K562 (cell line): Measurements from ENCODE around the gene TMEM63C. TPM values are rescaled to one million over a fixed set of nuclear protein-coding genes. Genes with fewer than 3 reads are reported as not detected.
A peak's percentile ranks its signal among the peaks of the same experiment; 100 is the strongest.

Experiments used
- ATAC-seq: fragments of 200-7000 bp; cut with Tn5 transposase; 3 replicates; pipeline ENCODE4 v1.9.1; 2020; ENCODE audit warnings: moderate library complexity
- BruUV-seq: library from RNA; stranded (reverse); fragments of 400-500 nt; replicated peaks from 2 replicates; lab custom pipeline; 2021; lab: Mats Ljungman, UMichigan
- CTCF ChIA-PET: fragments of 300-600 bp; formaldehyde crosslinking; extraction: SDS; loops from one replicate; lab custom pipeline; 2021; ENCODE audit warnings: low intra/inter-chr PET ratio; lab: Yijun Ruan, JAX
- POLR2A ChIA-PET: fragments of 300-600, 350-650 bp; sonication (Branson Sonifier 250); formaldehyde crosslinking; extraction: SDS; loops from one replicate; lab custom pipeline; 2021; ENCODE audit warnings: antibody characterized with exemption, inconsistent platforms; lab: Yijun Ruan, JAX
- DNase-seq, 4 experiments: peaks; one replicate each; pipeline versions ENCODE4 v3.0.0 to v3.0.0-alpha.2; 2011 to 2018; ENCODE audit warnings: low spot score in 3 of 4, mixed read lengths in 3 of 4; ENCODE audit errors: extremely low read depth in 1 of 4
- FAIRE-seq: peaks from 2 replicates; lab custom pipeline; 2011; peaks lifted over from hg19 to GRCh38; lab: Jason Lieb, UNC
- H2AFZ ChIP-seq: 2 replicates; pipeline ENCODE4 v1.6.0; 2011; ENCODE audit warnings: low read depth, low read length, control low read depth, inconsistent platforms
- H3K27ac ChIP-seq: fragments of 200-600 bp; 3 replicates; pipeline ENCODE4 v1.8.0; 2011; ENCODE audit warnings: low read depth, mild to moderate bottlenecking, control low read depth, inconsistent platforms, low read length, moderate library complexity, mixed read lengths; ENCODE audit errors: extremely low read depth
- H3K27me3 ChIP-seq, 2 experiments: fragments of 300-600 bp in 1 of 2; 2 replicates in 1 of 2; 3 replicates in 1 of 2; pipeline versions ENCODE4 v1.6.0 to v1.8.0; 2011; ENCODE audit warnings: inconsistent platforms in 2 of 2, low read length in 2 of 2, mild to moderate bottlenecking in 1 of 2, mixed read lengths in 1 of 2, moderate library complexity in 1 of 2; ENCODE audit not compliant: control insufficient read depth in 2 of 2, insufficient read depth in 2 of 2
- H3K36me3 ChIP-seq: fragments of 300-600 bp; 3 replicates; pipeline ENCODE4 v1.8.0; 2011; ENCODE audit warnings: mild to moderate bottlenecking, low read length, inconsistent platforms; ENCODE audit not compliant: control insufficient read depth, insufficient read depth
- H3K4me1 ChIP-seq, 2 experiments: fragments of 200-600 bp in 1 of 2; replicated peaks in 1 of 2; 2 replicates in 1 of 2; 3 replicates in 1 of 2; pipeline versions ENCODE4 v1.5.1 to v1.8.0; 2011; ENCODE audit warnings: inconsistent platforms in 2 of 2, low read length in 2 of 2, mild to moderate bottlenecking in 1 of 2, mixed read lengths in 1 of 2, moderate library complexity in 1 of 2; ENCODE audit not compliant: control insufficient read depth in 2 of 2, insufficient read depth in 2 of 2
- H3K4me2 ChIP-seq: 2 replicates; pipeline ENCODE4 v1.6.1; 2011; ENCODE audit warnings: low read length, control low read depth, inconsistent platforms, mixed read lengths; ENCODE audit not compliant: insufficient read depth
- H3K4me3 ChIP-seq: fragments of 200-600 bp; sonication (generic), shearing (Covaris generic); 2 replicates; pipeline ENCODE4 v1.5.1; 2016; ENCODE audit warnings: control low read depth, inconsistent platforms
- H3K79me2 ChIP-seq: fragments of 200-600 bp; 3 replicates; pipeline ENCODE4 v1.8.0; 2011; ENCODE audit warnings: low read length, inconsistent platforms; ENCODE audit not compliant: control insufficient read depth, insufficient read depth
- H3K9ac ChIP-seq, 2 experiments: 2 replicates each; pipeline versions ENCODE4 v1.6.0 to v1.6.1; 2011; ENCODE audit warnings: low read depth in 2 of 2, low read length in 2 of 2, control low read depth in 1 of 2, inconsistent platforms in 1 of 2, mild to moderate bottlenecking in 1 of 2, mixed read lengths in 1 of 2; ENCODE audit not compliant: insufficient read depth in 1 of 2
- H3K9me1 ChIP-seq: one replicate; pipeline ENCODE4 v1.6.0; 2011; ENCODE audit warnings: inconsistent platforms, mild to moderate bottlenecking, low read length, moderate library complexity; ENCODE audit not compliant: control insufficient read depth, insufficient read depth
- H3K9me3 ChIP-seq: replicated peaks from 2 replicates; pipeline ENCODE4 v1.5.1; 2011; ENCODE audit warnings: low read depth, low read length, inconsistent platforms; ENCODE audit not compliant: control insufficient read depth, insufficient read depth
- H4K20me1 ChIP-seq: replicated peaks from 2 replicates; pipeline ENCODE4 v1.6.1; 2011; ENCODE audit warnings: low read length, inconsistent platforms, mixed read lengths; ENCODE audit not compliant: control insufficient read depth, insufficient read depth
- FOS ChIP-seq: IDR thresholded peaks from 3 replicates; pipeline ENCODE4 v1.6.1; 2011; ENCODE audit not compliant: insufficient read length; ENCODE audit errors: extremely low read depth
- JUND ChIP-seq, 2 experiments: IDR thresholded peaks; 2 replicates in 1 of 2; 3 replicates in 1 of 2; pipeline ENCODE4 v1.6.1; 2011; ENCODE audit warnings: borderline replicate concordance in 2 of 2, low read depth in 2 of 2, low read length in 2 of 2, improper control_type of control experiment in 1 of 2, missing biosample characterization in 1 of 2, missing genetic modification characterization in 1 of 2, missing genetic modification reagents in 1 of 2
- KAT7 ChIP-seq: sonication (generic); formaldehyde crosslinking; IDR thresholded peaks from 2 replicates; pipeline ENCODE4 v1.8.0; 2022; ENCODE audit warnings: missing genetic modification reagents, mild to moderate bottlenecking, borderline replicate concordance
- KHSRP ChIP-seq: fragments of 450-650 bp; IDR thresholded peaks from 2 replicates; pipeline ENCODE4 v1.6.1; 2017
- MCM3 ChIP-seq: fragments of 450-650 bp; IDR thresholded peaks from 2 replicates; pipeline ENCODE4 v1.6.1; 2016
- NFE2 ChIP-seq: IDR thresholded peaks from 2 replicates; pipeline ENCODE4 v1.6.1; 2014; ENCODE audit warnings: antibody characterized with exemption, low read depth
- POLR2AphosphoS5 ChIP-seq: IDR thresholded peaks from 2 replicates; pipeline ENCODE4 v1.6.1; 2011; ENCODE audit warnings: mild to moderate bottlenecking, low read depth, low read length, moderate library complexity; ENCODE audit not compliant: control insufficient read depth, insufficient read depth
- RBM15 ChIP-seq: fragments of 200-400 bp; formaldehyde crosslinking; IDR thresholded peaks from 2 replicates; pipeline ENCODE4 v1.6.1; 2018; ENCODE audit warnings: mild to moderate bottlenecking, low read length, moderate library complexity; ENCODE audit not compliant: insufficient read depth
- SREBF1 ChIP-seq: fragments of 150-350 bp; IDR thresholded peaks from 2 replicates; pipeline ENCODE4 v1.6.1; 2014; ENCODE audit warnings: antibody characterized with exemption, low read depth, low read length, borderline replicate concordance
- ZFX ChIP-seq: sonication (generic); formaldehyde crosslinking; IDR thresholded peaks from 2 replicates; pipeline ENCODE4 v1.8.0; 2022; ENCODE audit warnings: mild to moderate bottlenecking, missing genetic modification reagents, moderate library complexity
- ZNF316 ChIP-seq: fragments of 450-650 bp; IDR thresholded peaks from 2 replicates; pipeline ENCODE4 v1.6.1; 2016
- ZNF589 ChIP-seq: fragments of 200-800 bp; sonication (Bioruptor generic); IDR thresholded peaks from 2 replicates; pipeline ENCODE4 v1.6.1; 2016; ENCODE audit warnings: low read depth, missing genetic modification characterization, missing compliant biosample characterization
- WGBS: fragments of 100-300 bp; shearing (Covaris generic); methylation state at CpG from one replicate; pipeline ENCODE4 v1.1.6; 2016; ENCODE audit warnings: low coverage, mixed read lengths; ENCODE audit not compliant: insufficient coverage; ENCODE audit errors: missing lambda C conversion rate; 5-methylcytosine and 5-hydroxymethylcytosine counted together
- in situ Hi-C: fragments of 300-500 bp; cut with MboI; formaldehyde crosslinking; loops from 4 replicates; pipeline ENCODE4 v1.15.0; 2018; ENCODE audit warnings: inconsistent platforms, mixed read lengths
- intact Hi-C: fragments of 100-400 bp; cut with micrococcal nuclease; formaldehyde crosslinking; loops from 2 replicates; pipeline ENCODE4 v1.14.2; 2022
- polyA plus RNA-seq, 8 experiments: library from polyadenylated mRNA; depleted of rRNA in 4 of 8; stranded (reverse) in 5 of 8; unstranded in 3 of 8; fragments of >200 nt; fragmentation: Nextera tagmentation in 2 of 8; fragmentation: Illumina TruSeq in 1 of 8; extraction: Ambion mirVana in 2 of 8; extraction: Trizol in 1 of 8; gene quantifications; 2 replicates each; pipeline versions ENCODE4 v1.2.1 to v1.2.3, GENCODE V29; 2011 to 2014; ENCODE audit warnings: inconsistent platforms in 1 of 8, missing spikeins in 1 of 8
- total RNA-seq, 7 experiments: library from RNA; depleted of rRNA in 6 of 7; stranded (reverse); fragments of >200 nt in 6 of 7; fragmentation: Illumina TruSeq in 2 of 7; extraction: Trizol in 2 of 7; gene quantifications; 2 replicates each; pipeline versions ENCODE4 v1.2.1 to v1.2.3, GENCODE V29; 2011 to 2021; ENCODE audit warnings: low replicate concordance in 1 of 7
- TF ChIP-seq, protein P1 (sequence below): fragments of 450-650 bp; formaldehyde crosslinking; IDR thresholded peaks from 2 replicates; pipeline ENCODE4 v1.4.0; 2022; ENCODE audit warnings: missing genetic modification characterization
- TF ChIP-seq, protein P2 (sequence below): fragments of 250-450 bp; sonication (Bioruptor Pico); IDR thresholded peaks from 2 replicates; pipeline ENCODE4 v1.8.0; 2021; ENCODE audit warnings: borderline replicate concordance, mild to moderate bottlenecking, moderate library complexity; ENCODE audit not compliant: poor library complexity, severe bottlenecking
- TF ChIP-seq, protein P3 (sequence below): fragments of 450-650 bp; formaldehyde crosslinking; IDR thresholded peaks from 2 replicates; pipeline ENCODE4 v1.4.0; 2022; ENCODE audit warnings: missing genetic modification characterization

Gene TMEM63C
- total and polyA plus RNA-seq, 9 of the 15 experiments (the other 6 are each of a cell fraction or from before 2014, with no cell fraction given), result 0.07 TPM; not detected in 8

DNA sequence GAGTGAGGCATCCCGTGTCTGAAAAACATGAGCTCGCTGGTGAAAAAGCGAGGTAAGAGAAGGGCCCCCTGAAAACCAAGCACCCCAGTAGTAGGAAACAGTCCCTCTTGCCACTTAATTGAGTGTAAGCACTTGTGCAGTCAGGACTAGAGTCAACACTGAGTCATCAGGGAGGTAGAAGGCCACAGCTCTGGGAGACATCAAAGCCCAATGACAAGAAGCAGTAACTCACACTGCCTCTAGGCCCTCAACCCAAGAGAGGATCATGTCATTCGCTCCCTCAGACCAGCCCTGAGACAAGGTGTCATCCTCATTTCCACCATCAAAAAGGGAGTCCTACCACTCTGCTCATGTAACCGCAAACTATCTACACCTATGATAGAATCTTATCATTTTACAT is 121.3 kb downstream of the TMEM63C start (continued):
- TF ChIP-seq JUND (IDR thresholded peaks at IDR 0.05; ENCODE audit: borderline replicate concordance, low read depth, low read length) (peak; percentile 64; the same call in 1 of the 2 replicates), JUND (tag; IDR thresholded peaks at IDR 0.05; ENCODE audit: borderline replicate concordance, low read depth, low read length) (peak; percentile 44; the same call in 1 of the 3 replicates), ZNF589 (no peak)

DNA sequence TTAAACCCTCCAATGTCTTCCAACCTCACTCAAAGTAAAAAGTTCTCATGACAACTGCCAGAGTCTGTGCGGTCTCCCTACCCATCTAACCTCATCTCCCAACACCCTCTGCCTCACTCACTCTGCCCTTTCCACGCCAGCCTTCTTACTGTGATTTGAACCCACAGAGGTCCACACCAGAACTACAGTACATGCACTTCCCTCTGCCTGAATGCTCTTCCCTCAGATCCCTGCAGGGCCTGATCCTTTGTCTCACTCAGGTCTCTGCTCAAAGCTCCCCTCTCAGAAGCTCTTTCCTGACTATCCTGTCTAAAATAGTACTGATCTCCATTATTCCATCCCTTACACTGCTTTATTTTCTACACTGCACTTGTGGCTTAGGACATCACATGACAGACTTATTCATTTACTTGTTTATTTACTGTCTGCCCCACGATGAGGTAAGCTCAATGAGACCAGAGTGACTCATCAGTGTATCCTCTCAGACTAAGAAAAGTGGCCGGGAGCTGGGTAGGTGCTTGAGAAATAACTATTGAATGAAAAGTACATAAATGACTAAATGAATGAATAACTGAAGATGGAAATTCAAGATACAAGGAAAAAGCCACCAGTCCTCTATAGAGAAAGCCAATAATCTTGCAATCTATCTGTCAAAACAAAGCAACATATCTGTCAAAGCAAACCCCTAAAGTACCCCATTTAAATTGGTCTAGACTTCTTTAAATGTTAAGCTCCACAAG is 122.0 kb downstream of the TMEM63C start:
- no peaks in the 10 kb centered on the region for H3K9me3 ChIP-seq
- intact Hi-C loops (loop anchor here (5.0 kb wide), 2 partner anchors 154 to 249 kb away; partner anchors contain the start of genes AHSA1 and VIPAS39), in situ Hi-C loops (no loop called here)
- no peaks in the 10 kb centered on the region for H3K9me1 ChIP-seq
- H4K20me1 ChIP-seq, result no peaks in the 10 kb centered on the region
- FAIRE-seq (no peak), DNase-seq (peak; percentile 22 to 44 (median 34)), ATAC-seq (peak; percentile 80)
- H3K79me2 ChIP-seq, result no peaks in the 10 kb centered on the region
- no peak overlapping the region; the same call in 1 of the 2 replicates for H3K4me2 ChIP-seq
- BruUV-seq, result no TSS peak
- ChIA-PET CTCF (interaction anchor here (1.3 kb wide), 1 partner anchor 12 kb away, joined by 4 read pairs; no protein-coding TSS in a partner anchor), POLR2A (interaction anchor here (0.8 to 2.6 kb wide), 4 partner anchors 13 to 155 kb away, joined by 3 to 10 read pairs (median 5); partner anchors contain the start of gene VIPAS39)
- H3K27me3 ChIP-seq, result no peaks in the 10 kb centered on the region
- peak overlapping the region; percentile 40; the same call in 2 of the 3 replicates for H3K27ac ChIP-seq
- H3K9ac ChIP-seq, result no peak overlapping the region
- H3K4me3 ChIP-seq, result no peak overlapping the region
- 28% methylated on average over 4 of the region's 4 CpGs for WGBS
- H3K4me1 ChIP-seq, result peaks cover 0 to 5% of the 10 kb centered on the region in 2 experiments; a peak in 2 of 5 replicates
- H3K36me3 ChIP-seq, result peaks cover 15% of the 10 kb centered on the region; the same call in 2 of the 3 replicates
- no peak overlapping the region for H2AFZ ChIP-seq
- TF ChIP-seq RBM15, result no peak
- TF ChIP-seq, protein P1, sequence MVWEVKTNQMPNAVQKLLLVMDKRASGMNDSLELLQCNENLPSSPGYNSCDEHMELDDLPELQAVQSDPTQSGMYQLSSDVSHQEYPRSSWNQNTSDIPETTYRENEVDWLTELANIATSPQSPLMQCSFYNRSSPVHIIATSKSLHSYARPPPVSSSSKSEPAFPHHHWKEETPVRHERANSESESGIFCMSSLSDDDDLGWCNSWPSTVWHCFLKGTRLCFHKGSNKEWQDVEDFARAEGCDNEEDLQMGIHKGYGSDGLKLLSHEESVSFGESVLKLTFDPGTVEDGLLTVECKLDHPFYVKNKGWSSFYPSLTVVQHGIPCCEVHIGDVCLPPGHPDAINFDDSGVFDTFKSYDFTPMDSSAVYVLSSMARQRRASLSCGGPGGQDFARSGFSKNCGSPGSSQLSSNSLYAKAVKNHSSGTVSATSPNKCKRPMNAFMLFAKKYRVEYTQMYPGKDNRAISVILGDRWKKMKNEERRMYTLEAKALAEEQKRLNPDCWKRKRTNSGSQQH (CRISPR knock-in tag), result no peak
- no peak for TF ChIP-seq KHSRP
- no peak for TF ChIP-seq ZFX (CRISPR knock-in tag)
- no peak for TF ChIP-seq KAT7 (CRISPR knock-in tag)
- TF ChIP-seq, protein P2, sequence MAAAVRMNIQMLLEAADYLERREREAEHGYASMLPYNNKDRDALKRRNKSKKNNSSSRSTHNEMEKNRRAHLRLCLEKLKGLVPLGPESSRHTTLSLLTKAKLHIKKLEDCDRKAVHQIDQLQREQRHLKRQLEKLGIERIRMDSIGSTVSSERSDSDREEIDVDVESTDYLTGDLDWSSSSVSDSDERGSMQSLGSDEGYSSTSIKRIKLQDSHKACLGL (CRISPR knock-in tag), result no peak
- no peak for TF ChIP-seq ZNF316
- TF ChIP-seq FOS, result peak; percentile 52
- no peak for TF ChIP-seq SREBF1
- TF ChIP-seq, protein P3, sequence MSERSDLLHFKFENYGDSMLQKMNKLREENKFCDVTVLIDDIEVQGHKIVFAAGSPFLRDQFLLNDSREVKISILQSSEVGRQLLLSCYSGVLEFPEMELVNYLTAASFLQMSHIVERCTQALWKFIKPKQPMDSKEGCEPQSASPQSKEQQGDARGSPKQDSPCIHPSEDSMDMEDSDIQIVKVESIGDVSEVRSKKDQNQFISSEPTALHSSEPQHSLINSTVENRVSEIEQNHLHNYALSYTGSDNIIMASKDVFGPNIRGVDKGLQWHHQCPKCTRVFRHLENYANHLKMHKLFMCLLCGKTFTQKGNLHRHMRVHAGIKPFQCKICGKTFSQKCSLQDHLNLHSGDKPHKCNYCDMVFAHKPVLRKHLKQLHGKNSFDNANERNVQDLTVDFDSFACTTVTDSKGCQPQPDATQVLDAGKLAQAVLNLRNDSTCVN (CRISPR knock-in tag), result no peak
- peak; percentile 58; the same call in 1 of the 2 replicates for TF ChIP-seq NFE2
- TF ChIP-seq POLR2AphosphoS5, result no peak
- TF ChIP-seq MCM3, result no peak
